Measurements from ENCODE around the gene PAX7.

PAX7 gene

GRCh38 chr1:18642278-18643095 lies 11.8 kb downstream of the PAX7 start:
- no peak for DNase-seq

GRCh38 chr1:18643154-18644012 lies 12.7 kb downstream of the PAX7 start:
- DNase-seq = peak in 1 of 5 experiments; percentile 31

DNA sequence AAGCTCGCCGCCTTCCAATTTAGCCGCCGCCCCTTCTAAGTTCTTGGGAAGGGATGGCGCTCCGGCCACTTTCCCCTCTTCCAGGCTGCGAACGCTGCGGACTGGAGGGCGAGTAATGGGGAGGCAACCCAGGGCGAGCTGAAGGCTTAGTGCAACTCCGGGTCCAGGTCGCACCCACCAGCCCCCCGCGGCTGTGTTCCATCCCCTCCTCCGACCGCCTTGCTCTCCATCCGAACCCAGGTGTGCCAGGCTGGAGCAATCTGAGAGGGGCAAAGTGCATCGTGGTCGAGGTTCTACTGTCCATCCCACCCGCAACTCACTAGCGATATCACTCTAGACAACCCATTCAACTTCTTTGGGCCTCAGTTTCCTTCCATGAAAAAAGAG lies 13.4 kb downstream of the PAX7 start:
- no peak for DNase-seq

- no peak for DNase-seq
Measured at GRCh38 chr1:18644446-18644845, 13.8 kb downstream of the PAX7 start.

GRCh38 chr1:18644973-18645746 lies 14.5 kb downstream of the PAX7 start:
- DNase-seq = no peak

- no peak for DNase-seq
Measured at GRCh38 chr1:18645747-18646090, 15.1 kb downstream of the PAX7 start.

DNA sequence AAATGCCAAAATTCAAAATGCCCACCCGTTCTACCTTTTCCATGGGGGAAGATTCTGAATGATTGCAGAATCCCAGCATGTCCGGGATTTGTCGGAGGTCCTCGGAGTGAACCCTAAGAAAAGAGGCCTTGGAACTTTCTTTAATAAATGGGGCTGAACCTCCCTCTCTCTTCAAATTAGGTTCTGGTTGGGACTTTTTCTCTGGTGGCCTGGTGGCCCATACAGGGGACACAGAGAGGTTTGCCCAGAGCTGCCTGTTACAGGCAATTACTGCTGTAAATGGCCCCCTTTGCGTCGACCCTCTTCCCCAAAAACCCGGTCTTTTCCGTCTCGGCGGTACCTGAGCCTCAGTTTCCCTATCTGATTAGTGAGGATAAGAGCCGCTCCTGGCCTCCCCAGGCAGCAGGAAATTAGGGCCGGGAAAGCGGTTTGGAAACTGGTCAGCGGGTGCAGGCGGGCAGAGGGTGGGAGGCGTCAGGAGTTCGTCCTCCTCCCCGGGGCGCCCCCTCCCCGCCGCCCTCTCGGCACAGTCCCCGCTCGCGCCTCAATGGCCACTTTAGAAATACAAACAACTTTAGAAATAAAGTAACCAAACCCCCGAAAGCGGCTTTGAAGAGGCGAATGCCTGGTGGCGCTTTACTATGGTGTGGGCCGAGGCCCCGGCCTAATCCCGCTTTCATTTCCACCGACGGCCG lies 15.6 kb downstream of the PAX7 start:
- no peak for DNase-seq

DNA sequence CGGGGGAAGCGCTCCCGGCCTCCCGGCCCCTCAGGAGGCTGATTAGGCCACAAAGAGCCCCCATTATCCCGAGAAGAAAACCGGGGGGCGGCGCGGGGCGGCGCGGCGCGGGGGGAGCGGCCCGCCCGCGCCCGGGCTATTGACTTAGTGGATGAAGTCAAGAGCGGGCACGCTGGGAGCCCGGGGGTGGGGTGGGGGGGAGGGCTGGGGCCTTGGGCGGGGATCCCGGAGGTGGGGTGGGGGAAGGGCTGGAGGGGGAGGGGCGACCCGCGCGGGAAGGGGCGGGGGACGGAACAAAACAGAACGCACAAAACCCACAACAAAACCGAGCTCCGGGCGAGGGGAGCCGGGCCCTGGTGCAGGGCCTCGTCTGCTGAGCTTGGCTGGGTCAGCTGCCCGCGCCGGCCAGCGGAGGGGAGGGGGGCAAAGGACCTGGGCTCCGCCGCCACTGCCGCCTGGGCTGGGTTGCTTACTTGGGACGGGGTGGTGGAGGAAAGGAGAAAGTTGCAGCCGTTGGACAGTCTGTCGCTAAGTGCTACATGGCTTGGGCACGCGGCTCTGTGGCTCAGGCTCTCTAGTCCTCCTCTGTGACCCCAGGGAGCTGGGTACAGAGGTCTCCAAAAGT lies 16.3 kb downstream of the PAX7 start:
- DNase-seq = no peak

DNA sequence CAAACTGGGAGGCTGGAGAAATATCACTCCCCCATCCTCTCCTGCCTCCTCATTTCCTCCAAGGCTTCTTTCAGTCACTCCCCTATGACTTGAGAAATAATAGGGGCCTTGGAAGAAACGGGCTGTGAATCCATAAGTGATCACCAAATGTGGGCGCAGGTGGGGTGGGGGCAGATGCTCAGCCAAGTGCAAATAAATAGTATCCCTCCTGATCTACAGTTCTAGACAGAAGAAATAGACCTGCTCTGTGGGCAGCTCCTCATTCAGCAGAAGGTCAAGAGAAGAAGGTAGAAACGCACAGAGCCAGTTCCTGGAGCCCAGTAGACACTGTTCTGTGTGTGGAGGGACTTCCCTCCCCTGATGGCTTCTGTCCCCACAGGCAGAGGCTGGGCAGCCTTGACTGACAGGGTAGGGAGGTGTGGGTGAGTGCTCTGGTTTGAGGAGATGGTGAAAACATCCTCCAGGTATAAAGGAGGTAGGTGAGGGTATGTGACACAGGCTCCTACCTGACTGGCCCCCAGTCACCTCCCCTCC lies 17.1 kb downstream of the PAX7 start:
- DNase-seq = no peak

- DNase-seq = no peak
Measured at GRCh38 chr1:18649693-18650370, 19.2 kb downstream of the PAX7 start.

DNA sequence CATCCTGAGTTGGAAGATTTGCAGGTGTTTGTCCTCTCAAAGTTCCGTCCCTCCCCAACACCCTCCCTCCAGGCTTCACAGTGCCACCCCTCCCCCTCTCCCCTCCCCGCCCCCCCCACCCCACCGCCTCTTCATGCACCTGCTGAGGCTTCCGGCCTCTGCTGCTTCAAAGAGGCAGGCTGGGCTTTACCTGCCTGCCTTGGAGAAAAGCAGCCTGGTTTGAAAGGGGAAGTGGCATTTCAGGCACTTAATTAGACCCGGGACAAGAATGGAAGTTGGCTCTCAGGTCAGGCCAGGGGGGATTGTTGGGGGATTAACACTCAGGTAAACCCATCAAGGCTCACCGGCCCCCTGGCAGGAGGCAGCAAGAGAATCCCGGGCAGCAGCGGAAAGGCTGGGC lies 21.1 kb downstream of the PAX7 start:
- no peak for DNase-seq

- no peak for DNase-seq
Measured at GRCh38 chr1:18652791-18653190, 22.1 kb downstream of the PAX7 start.

DNA sequence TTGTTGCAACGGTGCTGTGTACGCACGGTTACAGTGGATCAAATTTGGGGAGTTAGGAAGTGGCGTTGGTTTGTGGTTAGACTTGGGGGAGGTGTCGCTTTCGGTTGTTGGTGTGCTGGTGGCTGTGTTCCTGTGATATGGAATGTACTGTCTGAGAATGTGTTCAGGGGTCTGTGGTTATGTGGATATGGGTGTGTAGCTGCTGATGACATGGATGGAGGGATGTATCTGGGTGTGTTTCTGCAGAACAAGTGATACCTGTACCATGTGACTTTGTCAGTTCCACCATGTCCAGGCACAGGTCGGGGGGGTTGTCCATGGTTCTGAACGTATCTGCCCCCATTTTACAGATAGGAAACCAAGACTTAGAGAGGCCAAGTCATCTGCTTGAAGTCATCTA lies 22.7 kb downstream of the PAX7 start:
- DNase-seq = peak in 1 of 5 experiments; percentile 33

GRCh38 chr1:18653916-18654315 lies 23.3 kb downstream of the PAX7 start:
- no peak for DNase-seq

DNA sequence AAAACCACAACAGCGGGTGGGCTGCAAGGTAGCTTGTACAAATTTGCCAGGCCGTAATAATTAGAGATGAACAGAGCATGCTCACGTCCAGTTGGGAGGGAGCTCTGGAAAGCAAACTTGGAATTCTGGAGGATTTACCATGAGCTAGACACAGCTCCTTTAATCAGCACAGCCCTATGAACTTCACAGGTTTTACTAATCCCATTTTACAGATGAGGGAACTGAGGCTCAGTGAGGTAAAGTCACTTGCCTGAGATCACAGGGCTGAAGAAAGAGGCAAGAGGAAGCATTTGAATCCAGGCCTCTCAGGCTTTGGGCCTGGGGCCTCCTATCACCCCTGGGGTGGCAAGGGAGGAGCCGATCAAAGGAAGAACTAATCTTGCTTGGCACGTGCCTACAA lies 24.0 kb downstream of the PAX7 start:
- DNase-seq = no peak

DNA sequence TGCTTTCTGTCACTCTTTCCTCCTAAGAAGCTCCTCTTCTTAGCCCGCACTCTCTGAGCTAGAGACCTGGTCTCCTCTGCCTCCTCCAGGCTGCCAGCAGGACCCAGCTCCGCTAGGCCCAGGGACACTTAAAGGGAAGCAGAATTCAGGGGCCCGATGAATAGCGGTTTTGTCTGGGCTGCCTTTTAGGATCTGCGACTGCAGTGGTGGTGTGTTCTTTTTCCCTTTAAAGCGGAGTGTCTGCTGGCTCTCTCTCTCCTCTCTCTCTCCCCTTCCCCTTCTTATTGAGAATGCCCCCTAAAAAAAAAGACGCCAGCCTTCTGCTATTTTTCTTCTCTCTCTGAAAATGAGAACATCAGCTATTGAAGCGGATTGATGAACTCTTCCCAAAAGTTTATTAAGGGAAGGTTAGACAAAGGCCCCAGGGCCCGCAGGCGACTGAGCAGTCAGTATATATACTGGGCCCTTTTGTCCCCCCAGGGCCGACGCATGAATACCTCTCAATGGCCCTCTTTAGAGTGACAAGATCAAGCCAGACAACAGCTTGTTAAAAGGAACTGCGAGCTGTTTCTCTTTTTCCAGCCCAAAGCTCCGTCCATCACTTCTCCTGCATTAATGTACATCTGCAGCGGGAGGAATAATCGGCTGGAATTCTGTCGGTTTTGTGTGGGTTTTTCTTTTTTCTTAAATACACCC lies 27.0 kb downstream of the PAX7 start:
- no peak for DNase-seq

DNA sequence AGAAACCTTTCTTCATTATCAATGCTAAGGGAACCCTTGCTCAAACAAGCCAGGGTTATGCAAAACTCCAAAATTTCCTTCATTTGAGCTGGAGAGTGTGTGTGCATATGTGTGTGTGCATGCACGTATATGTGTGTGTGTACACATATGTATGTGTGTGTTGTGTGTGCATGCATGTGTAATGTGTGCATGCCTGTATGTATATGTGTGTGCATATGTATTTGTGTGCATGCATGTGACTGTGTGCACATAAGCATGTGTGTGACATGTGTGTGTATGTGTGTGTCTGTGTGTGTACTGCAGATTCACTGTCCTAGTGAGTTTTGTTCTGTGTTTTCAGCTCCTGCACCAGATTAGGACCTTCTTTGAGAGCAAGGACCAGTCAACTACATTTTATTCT lies 28.2 kb downstream of the PAX7 start:
- DNase-seq = no peak

DNA sequence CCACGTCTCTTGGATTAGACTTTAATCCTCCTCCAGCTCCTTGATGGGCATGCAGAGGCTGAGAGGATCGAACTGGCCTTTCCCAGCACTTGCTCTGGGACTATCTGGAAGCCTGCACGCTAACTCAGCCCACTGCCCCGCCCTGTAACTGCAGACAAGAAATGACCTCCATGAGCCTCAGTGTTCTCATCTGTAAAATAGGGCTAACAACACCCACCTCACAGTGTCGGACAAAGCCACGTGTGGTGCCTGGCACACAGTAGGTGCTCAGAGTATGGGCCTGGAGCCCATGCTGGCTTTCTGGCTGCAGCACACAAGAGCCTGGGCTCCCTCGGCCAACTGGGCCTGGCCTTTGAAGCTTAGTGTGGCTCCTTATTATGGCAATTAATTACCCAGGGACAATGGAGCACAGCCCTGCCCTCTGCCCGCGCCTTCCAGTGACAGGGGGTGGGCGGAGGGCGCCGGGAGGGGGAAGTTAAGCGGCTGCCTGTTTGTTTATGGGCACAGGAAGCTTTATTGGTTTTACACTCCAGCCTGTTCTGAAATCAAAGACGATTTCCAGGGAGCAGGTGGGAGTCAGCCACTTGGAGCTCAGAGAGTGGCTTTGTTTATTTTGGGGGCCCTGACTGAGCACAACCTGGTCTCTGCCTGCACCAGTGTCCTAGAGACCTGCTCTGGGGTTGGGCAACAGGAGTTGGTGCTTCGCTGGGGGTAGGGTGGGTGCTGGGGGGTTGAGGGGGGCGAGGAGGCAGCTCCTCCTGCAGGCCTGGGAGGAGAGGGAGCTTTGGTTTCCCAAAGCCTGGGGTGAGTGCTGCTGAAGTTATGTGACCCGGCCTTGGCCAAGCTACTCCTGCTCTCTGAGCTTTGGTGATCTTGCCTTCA lies 31.0 kb downstream of the PAX7 start:
- no peak for DNase-seq

DNA sequence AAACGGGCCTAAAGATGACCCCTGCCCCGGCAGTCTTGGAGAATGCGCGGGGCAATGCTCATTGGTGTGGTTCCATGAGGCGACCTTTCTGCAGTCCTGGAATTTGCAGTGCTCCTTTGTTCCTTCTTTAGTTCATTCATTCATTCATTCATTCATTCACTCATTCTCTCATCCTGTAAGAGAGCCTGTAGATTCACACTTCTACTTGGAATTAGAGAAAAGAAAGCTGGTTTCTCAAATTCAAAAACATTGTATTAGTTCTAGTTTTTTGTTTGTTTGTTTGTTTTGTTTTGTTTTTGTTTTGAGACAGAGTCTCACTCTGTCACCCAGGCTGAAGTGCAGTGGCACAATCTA lies 31.6 kb downstream of the PAX7 start:
- no peak for DNase-seq
